ENCODE results near the gene CSNK1G1.
"Not testable (repeated sequence)": the region's sequence is repeated elsewhere in the genome, so short reads cannot be mapped to it uniquely, and the experiment has no call there.

Gene CSNK1G1

DNA sequence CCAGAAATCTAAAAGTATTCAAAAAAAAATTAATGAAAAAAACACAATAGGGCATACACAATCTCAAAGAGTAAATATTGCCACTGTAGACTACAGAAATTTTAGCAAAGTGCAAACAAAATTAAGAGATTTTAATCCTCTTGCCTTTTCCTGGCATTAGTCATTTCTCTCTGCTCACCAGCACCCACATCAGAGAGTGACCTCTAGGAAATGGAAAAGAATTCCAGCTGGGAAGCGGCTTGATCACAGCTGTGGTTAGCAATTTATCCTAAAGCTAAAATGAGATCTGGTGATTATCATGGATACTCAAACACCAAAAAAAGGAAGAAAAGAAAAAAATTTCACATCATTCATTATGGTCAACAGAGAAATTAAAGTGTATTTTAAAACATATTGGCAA lies 7.5 kb downstream of the CSNK1G1 start:
- no peak for ATAC-seq

DNA sequence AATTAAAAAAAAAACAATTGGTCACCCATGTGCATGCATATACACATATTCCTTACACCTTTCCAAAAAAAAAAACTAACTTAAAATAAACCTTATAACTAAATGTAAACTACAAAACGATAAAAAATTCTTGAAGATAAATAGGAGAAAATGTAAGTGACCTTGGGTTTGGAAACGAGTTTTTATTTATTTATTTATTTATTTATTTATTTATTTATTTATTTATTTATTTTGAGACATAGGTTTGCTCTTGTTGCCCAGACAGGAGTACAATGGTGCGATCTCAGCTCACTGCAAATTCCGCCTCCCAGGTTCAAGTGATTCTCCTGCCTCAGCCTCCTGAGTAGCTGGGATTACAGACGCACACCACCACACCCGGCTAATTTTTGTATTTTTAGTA lies 9.7 kb downstream of the CSNK1G1 start:
- ATAC-seq, result not testable (repeated sequence)

DNA sequence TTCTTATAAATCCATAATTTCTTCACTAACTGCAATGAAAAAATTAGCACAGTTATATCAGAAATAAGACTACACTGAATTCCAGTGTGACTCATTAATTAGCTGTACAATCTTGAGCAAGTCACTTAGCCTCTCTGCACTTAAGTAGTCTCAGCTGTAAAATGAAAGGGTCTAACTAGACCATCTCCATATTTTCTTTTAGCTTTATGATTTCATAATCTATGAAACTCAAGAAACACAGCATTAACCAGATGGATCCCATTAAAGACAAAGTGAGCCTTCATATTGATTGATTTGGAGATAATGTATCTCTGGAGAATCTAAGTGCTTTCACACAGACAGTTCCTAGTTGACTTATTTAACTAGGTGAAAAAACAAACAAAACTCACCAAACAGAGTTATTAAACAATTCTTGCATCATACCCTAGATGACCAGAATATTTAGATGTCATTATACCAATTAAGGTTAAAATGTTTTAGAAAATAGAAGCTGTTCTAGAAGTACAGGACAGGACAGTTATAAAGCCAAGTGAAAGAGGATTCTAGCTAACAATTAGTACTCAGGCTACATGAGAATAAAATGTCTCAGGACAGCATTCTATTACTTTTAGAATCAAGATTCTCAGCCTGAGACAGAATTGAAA lies 11.2 kb downstream of the CSNK1G1 start:
- no peak for ATAC-seq

DNA sequence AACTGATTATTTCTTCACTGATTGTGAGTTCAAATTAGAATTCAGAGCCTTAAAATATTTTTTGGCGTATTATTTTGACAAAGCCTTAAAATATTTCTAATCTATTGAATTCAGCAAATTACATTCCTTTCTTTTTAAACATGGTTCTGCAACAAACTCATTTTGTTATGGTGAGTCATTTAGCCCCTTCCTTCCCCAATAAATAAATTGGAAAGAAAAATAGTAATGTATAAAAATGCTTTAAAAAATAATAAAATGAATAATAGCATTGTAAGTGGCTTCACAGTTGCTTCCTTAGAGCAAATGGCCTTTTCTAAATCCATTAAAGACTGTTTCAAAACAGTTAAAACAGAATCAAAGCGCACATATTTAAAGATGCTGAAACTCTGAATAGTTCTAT lies 12.1 kb downstream of the CSNK1G1 start:
- no peak for ATAC-seq

DNA sequence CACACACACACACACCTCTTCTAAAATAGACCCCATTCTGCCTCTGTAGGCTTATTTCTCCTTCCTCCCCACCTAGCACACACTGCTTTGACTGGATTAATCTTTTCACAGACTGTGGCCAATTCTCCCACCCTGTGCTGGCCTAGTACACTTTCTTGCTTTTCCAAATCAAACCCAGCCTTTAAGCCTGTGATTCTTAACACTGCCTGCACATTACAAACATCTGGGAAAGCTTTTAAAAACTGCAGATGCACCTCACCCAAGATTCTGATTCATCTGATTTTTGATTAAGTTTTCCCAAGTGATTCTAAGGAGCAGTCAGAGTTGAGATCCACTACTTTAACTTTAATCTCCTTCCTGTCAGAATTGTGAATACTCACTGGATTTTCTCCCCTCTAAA lies 12.8 kb downstream of the CSNK1G1 start:
- ATAC-seq, result no peak

DNA sequence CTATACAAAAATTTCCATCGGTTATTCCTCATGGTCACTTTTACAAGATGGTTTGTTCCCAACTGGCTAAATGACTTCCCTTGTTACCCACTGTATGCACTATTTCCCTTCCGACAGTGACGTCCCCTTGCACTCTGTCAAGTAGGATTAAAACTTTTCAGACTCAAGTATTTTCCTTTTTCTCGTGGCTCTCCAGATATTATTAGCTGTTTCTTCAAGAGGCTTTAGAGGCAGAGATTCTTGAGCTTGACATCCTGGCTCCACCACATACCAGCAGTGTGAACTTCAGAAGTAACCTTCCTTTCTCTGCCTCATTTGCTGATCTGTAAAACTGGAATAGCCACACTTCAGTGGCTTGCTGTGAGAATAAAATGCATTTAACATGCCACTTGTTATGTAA lies 14.0 kb downstream of the CSNK1G1 start:
- ATAC-seq, result no peak

DNA sequence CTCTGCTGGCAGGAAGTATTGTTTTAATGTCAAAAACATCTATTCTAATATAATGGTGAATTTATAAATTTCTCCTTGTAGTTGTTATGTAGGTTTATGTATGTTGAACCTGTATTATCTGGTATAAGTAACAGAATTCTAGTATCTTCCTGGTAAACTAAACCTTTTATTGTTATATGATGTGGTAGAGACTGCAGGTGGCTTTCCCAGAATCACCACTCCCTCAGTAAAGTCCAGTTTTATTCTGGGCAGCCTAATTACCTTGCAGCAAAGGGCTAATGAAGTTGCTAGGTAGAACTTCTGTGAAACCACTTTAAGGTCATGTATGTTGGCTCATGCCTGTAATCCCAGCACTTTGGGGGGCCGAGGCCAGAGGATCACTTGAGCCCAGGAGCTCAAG lies 15.6 kb downstream of the CSNK1G1 start:
- ATAC-seq, result no peak

DNA sequence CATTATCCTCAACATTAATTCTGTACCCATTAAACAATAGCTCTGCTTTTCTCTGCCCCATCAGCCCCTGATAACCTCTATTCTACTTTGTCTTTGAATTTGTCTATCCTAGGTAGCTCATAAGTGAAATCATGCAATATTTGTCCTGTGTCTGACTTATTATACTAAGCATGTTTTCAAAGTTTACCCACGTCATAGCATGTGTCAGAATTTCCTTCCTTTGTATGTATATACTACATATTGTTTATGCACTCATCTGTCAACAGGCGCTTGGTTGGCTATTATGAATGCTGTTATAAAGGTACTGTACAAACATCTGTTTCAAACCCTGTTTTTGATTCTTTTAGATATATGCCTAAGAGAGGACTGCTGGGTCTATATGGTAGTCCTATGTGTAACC lies 18.2 kb downstream of the CSNK1G1 start:
- peak in 1 of 2 donors; percentile 32 for ATAC-seq

DNA sequence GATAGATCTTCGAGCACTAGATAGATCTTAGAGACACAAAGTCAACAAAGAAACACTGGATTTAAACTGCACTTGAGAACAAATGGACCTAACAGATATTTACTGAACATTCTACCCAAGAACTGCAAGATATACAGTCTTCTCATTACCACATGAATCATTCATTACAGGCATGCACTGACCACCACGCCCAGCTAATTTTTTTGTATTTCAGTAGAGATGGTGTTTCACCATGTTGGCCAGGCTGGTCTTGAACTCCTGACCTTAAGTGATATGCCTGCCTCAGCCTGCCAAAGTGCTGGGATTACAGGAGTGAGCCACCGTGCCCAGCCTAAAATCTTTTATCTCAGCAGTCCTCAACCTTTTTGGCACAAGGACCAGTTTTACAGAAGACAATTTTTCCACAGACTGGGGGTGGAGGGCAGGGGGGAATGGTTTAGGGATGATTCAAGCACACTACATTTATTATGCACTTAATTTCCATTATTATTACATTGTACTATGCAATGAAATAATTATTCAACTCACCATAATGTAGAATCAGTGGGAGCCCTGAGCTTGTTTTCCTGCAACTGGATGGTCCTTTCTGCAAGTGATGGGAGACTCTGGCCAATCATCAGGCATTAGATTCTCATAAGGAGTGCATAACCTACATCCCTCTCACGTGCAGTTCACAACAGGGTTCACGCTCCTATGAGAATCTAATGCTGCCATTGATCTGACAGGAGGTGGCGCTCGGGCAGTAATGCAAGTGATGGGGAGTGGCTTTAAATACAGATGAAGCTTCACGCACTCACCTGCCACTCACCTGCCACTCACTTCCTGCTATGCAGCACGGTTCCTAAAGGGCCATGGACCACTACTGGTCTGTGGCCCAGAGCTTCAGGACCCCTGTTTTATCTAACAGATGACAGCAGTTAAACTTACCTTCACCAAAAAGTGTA lies 21.7 kb downstream of the CSNK1G1 start:
- ATAC-seq, result peak; percentile 45 to 75

DNA sequence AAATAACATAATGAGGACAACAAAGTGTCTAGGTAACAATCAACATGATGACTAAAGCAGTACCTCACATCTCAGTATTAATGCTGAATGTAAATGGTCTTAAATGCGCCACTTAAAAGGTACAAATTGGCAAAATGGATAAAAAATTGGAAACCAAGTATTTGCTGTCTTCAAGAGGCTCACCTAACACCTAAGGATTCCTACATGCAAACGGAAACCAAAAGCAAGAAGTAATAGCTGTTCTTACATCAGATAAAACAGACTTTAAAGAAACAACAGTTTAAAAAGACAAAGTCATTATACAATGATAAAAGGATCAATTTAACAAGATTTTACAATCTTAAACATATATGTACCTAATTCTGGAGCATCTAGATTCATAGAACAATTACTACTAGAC lies 22.5 kb downstream of the CSNK1G1 start:
- ATAC-seq, result peak in 1 of 2 donors; percentile 53

DNA sequence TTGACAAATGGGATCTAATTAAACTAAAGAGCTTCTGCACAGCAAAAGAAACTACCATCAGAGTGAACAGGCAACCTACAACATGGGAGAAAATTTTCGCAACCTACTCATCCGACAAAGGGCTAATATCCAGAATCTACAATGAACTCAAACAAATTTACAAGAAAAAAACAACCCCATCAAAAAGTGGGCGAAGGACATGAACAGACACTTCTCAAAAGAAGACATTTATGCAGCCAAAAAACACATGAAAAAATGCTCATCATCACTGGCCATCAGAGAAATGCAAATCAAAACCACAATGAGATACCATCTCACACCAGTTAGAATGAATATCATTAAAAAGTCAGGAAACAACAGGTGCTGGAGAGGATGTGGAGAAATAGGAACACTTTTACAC lies 24.3 kb downstream of the CSNK1G1 start:
- ATAC-seq, result not testable (repeated sequence)

DNA sequence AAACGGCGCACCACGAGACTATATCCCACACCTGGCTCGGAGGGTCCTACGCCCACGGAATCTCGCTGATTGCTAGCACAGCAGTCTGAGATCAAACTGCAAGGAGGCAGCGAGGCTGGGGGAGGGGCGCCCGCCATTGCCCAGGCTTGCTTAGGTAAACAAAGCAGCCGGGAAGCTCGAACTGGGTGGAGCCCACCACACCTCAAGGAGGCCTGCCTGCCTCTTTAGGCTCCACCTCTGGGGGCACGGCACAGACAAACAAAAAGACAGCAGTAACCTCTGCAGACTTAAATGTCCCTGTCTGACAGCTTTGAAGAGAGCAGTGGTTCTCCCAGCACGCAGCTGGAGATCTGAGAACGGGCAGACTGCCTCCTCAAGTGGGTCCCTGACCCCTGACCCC lies 29.0 kb downstream of the CSNK1G1 start:
- not testable (repeated sequence) for ATAC-seq

DNA sequence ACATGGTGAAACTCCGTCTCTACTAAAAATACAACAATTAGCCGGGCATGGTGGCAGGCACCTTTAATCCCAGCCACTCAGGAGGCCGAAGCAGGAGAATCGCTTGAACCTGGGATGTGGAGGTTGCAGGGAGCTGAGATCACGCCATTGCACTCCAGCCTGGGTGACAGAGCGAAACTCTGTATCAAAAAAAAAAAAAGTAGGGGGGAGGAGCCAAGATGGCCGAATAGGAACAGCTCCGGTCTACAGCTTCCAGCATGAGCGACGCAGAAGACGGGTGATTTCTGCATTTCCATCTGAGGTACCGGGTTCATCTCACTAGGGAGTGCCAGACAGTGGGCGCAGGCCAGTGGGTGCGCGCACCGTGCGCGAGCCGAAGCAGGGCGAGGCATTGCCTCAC lies 29.5 kb downstream of the CSNK1G1 start:
- ATAC-seq, result not testable (repeated sequence)

DNA sequence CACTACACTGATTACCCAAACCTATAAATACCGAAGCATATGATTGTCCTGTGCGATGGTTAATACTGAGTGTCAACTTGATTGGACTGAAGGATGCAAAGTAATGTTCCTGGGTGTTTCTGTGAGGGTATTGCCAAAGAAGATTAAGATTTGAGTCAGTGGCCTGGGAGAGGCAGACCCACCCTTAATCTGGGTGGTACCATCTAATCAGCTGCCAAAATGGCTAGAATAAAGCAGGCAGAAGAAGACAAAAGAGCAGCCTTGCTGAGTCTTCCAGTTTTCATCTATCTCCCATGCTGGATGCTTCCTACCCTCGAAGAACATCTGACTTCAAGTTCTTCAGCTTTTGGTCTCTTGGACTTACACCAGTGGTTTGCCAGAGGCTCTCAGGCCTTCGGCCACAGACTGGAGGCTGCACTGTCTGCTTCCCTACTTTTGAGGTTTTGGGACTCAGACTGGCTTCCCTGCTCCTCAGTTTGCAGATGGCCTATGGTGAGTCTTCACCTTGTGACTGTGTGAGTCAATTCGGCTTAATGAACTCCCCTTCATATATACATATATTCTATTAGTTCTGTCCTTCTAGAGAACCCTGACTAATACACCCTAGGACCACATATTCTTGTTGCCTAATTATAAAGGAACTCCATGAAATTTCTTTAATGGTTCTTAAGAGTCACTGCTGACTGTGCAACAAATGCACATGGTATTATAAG lies 31.7 kb downstream of the CSNK1G1 start:
- ATAC-seq, result no peak

DNA sequence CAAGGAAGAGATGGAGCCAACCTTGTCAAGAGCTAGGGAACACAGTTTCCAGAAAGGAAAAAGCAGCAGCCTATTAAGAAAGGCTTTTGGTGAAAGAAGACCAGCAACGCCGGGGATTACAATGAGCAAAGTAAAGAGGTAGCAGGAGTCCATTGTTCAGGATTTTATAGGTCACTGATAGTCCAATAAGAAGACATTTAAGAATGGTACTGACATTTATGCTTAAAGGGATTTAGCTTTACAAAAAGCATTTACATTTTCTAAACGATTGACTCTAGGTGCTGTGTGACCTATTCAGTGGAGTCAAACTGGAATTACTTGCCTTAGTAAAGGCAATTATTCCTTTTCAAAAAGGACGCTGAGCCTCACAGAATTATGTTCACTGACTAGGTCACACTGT lies 40.8 kb downstream of the CSNK1G1 start:
- ATAC-seq, result no peak

DNA sequence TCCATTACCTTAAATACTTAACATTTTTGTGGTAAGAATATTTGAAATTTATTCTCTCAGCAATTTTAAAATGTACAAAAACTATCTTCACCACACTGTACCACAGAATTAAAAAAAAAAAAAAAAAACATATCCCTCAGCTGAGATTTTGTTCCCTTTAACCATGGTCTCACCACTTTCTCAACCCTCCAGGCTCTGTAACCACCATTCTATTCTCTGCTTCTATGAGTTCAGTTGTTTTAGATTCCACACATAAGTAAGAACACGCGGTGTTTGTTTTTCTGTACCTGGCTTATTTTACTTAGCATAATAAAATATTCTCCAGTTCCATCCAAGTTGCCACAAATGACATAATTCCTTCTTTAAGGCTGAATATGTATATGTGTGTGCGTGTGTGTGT lies 41.5 kb downstream of the CSNK1G1 start:
- ATAC-seq, result no peak

DNA sequence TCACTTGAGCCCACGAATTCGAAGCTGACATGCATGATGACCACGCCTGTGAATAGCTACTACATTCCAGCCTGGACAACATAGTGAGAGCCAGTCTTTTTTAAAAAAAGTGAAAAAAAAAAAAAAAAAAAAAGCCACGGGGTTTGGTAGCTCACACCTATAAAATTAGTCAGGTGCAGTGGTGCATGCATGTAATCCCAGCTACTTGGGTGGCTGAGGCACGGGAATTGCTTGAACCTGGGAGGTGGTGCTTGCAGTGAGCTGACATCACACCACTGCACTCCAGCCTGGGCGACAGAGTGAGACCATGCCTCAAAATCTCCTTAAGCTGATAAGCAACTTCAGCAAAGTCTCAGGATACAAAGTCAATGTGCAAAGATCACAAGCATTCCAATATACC lies 44.4 kb downstream of the CSNK1G1 start:
- no peak for ATAC-seq

DNA sequence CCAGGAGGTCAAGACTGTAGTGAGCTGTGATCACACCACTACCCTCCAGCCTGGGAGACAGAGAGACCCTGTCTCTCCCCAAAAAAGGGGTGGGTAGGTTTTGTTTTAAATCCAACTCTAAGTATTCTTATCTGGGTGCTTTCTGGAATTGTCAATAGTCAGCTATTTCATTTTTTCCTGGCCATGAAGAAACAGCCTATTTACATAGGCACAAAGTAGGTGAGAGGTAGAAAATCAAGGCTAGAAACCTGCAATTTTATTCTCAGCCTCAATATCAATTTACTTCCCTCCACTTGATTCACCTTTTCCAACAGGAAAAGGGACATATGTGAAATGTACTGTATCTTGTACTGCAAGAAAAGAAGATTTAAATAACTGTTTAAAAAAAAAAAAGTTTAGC lies 45.9 kb downstream of the CSNK1G1 start:
- ATAC-seq, result no peak

DNA sequence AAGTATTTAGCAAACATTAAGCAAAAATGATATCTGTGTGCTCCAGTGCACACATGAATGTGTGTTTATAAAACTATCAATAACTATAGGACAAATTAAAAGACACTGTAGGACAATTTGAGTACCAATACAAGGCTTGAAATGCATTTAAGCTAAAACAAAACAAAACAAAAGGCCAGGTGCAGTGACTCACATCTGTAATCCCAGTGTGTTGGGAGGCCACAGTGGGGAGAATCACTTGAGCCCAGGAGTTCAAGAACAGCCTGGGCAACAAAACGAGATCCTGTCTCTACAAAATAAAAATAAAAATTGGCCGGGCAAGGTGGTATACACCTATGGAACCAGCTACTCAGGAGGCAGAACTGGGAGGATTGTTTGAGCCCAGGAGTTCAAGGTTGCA lies 50.7 kb downstream of the CSNK1G1 start:
- no peak for ATAC-seq

DNA sequence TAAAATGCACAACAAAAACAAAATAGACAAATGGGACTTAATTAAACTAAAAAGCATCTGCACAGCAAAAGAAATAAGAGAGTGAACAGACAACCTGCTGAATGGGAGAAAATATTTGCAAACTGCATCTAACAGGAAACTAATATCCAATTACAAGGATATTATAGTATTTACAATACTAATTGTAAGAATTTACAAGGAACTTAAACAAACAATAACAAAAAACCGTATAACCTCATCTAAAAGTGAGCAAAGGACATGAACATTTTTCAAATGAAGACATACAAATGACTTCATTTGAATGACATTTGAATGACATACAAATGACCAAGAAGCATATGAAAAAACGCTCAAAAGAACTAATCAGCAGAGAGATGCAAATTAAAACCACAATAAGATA lies 66.4 kb downstream of the CSNK1G1 start:
- ATAC-seq, result no peak

DNA sequence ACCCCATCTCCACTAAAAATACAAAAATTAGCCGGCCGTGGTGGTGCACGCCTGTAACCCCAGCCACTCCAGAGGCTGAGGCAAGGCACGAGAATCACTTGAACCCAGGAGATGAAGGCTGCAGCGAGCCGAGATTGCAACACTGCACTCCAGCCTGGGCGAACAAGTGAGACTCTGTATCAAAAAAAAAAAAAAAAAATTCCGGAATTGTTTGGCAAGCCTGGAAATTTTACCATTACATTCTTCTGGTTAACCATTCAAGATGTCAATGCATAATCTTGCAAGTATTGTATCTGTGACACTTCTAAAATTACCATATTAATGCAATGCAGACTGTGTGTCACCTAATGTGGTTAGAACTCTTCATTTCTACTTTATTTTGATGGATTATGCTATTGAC lies 67.0 kb downstream of the CSNK1G1 start:
- ATAC-seq, result no peak

DNA sequence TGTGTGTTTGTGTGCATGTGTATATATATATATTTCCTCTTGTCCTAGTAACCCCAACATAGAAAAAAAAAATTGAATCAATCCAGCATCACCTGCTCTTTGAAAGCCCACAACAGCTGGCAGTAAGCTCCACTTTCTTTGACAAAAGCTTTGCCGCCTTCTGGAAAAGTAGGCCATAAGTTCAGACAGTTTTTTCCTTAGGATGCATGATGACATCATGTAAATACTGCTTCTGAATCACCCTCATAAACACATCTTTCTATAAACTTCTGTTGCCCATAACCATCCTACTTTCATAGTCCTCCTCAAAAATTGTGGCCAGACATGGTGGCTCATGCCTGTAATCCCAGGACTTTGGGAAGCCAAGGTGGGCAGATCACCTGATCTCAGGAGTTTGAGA lies 67.4 kb downstream of the CSNK1G1 start:
- no peak for ATAC-seq

DNA sequence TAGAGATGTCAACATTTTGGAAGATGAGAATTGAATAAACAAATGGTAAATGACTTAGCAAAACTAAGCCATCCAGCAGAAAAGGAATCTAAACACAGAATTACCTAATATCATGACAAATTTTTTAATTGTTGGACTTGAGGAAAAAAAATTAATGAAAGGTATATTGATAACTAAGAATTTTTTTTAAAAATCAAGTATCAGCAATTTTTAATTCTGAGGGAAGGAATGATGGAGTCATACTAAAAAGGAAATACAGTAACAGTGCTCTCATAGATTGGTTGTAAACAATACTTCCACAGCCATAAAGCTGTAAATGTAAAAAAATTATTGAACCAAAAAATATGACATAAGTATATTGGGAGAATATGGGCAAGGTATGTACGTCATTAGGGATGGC lies 68.0 kb downstream of the CSNK1G1 start:
- ATAC-seq, result no peak

DNA sequence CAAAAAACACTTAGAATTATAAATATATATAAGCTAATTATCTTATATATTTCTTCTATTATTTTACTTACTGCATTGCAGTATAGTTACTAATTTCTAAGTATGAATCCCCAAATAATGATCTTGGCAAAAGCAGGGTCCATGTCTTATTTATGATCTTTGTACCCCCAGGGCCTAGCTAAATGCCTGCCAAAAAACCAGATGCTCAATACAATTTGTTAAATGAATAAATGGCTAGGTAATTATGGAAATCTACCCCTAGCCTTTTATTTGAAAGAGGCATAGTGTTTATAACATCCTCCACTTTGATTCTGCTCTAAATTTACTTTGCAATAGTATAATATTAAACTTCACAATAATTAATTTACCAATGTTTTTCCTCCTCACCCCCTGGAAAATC lies 69.5 kb downstream of the CSNK1G1 start:
- no peak for ATAC-seq

Measured in activated CD4-positive, CD25-positive, alpha-beta regulatory T cell treated with anti-CD3 and anti-CD28 coated beads, Interleukin-2, amount 50 U/mL, for 24 hours (primary cell).